Suprapubic skin (tissue), 4 donors: ENCODE measurements around the gene KIZ. TPM values are rescaled to one million over a fixed set of nuclear protein-coding genes. Genes with fewer than 3 reads are reported as not detected.

Experiments used
- DNase-seq, 2 donors: peaks; one replicate each; pipeline ENCODE4 v3.0.0-alpha.2; 2019; ENCODE audit warnings: low spot score in 2 of 2
- H3K27ac ChIP-seq: fragments of 200-600 bp; sonication (generic); one replicate; pipeline ENCODE4 v1.5.1; 2019
- H3K27me3 ChIP-seq: fragments of 200-600 bp; sonication (generic); one replicate; pipeline ENCODE4 v1.5.1; 2019
- H3K36me3 ChIP-seq: fragments of 200-600 bp; sonication (generic); one replicate; pipeline ENCODE4 v1.5.1; 2019
- H3K4me1 ChIP-seq: fragments of 200-600 bp; sonication (generic); one replicate; pipeline ENCODE4 v1.5.1; 2019
- H3K4me3 ChIP-seq: fragments of 200-600 bp; sonication (generic); one replicate; pipeline ENCODE4 v1.5.1; 2019; ENCODE audit warnings: mild to moderate bottlenecking
- H3K9me3 ChIP-seq: fragments of 200-600 bp; sonication (generic); one replicate; pipeline ENCODE4 v1.5.1; 2019
- EP300 ChIP-seq: sonication (generic); formaldehyde crosslinking; IDR thresholded peaks from one replicate; pipeline ENCODE4 v1.6.1; 2017; ENCODE audit warnings: antibody characterized with exemption
- POLR2A ChIP-seq, 2 donors: fragments of 450-650 bp; IDR thresholded peaks; one replicate each; pipeline ENCODE4 v1.6.1; 2017; ENCODE audit warnings: antibody characterized with exemption in 2 of 2, mild to moderate bottlenecking in 2 of 2, moderate library complexity in 2 of 2
- POLR2AphosphoS5 ChIP-seq, 3 donors: sonication (generic); formaldehyde crosslinking; IDR thresholded peaks; one replicate each; pipeline ENCODE4 v1.6.1; 2017; ENCODE audit warnings: antibody characterized with exemption in 3 of 3
- WGBS: methylation state at CpG from one replicate; pipeline ENCODE4 v1.1.5; 2018; 5-methylcytosine and 5-hydroxymethylcytosine counted together
- total RNA-seq, 4 donors: library from RNA; depleted of rRNA; stranded (reverse); fragments of >200 nt; gene quantifications; one replicate each; pipeline ENCODE4 v1.1.0, GENCODE V29; 2016
- TF ChIP-seq, protein P1 (sequence below), 2 donors: fragments of 200-600 bp in 1 of 2; fragments of 450-650 bp in 1 of 2; sonication (generic) in 1 of 2; IDR thresholded peaks; one replicate each; pipeline ENCODE4 v1.5.1; 2016 to 2019; ENCODE audit warnings: antibody characterized with exemption in 2 of 2, mild to moderate bottlenecking in 1 of 2, moderate library complexity in 1 of 2

KIZ gene
- total RNA-seq, 4 donors from 2014 or later, result 14.7 to 43.0 (median 34.0) TPM

DNA sequence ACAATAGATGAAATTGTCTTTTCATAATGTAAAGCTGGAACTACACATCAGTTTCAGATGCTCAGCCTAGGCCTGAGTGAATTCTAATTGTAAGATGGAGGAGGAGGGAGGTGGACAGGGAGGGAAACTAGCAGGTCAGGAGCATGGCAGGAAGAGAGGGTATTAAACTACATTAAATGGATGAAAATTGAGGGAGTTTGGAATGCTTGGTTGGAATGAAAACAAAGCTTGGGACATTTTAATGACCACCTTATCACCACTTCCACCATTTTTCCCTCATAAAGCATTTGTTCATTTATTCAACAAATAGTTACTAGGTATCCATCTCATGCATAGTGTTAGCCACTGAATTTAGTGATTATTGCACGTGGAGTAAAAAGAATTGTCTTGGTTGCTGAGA is 65.0 kb downstream of the KIZ start:
- DNase-seq, result no peak
- TF ChIP-seq POLR2A (IDR thresholded peaks at IDR 0.05) (no peak), EP300 (no peak), POLR2AphosphoS5 (IDR thresholded peaks at IDR 0.05) (no peak)
- TF ChIP-seq, protein P1, sequence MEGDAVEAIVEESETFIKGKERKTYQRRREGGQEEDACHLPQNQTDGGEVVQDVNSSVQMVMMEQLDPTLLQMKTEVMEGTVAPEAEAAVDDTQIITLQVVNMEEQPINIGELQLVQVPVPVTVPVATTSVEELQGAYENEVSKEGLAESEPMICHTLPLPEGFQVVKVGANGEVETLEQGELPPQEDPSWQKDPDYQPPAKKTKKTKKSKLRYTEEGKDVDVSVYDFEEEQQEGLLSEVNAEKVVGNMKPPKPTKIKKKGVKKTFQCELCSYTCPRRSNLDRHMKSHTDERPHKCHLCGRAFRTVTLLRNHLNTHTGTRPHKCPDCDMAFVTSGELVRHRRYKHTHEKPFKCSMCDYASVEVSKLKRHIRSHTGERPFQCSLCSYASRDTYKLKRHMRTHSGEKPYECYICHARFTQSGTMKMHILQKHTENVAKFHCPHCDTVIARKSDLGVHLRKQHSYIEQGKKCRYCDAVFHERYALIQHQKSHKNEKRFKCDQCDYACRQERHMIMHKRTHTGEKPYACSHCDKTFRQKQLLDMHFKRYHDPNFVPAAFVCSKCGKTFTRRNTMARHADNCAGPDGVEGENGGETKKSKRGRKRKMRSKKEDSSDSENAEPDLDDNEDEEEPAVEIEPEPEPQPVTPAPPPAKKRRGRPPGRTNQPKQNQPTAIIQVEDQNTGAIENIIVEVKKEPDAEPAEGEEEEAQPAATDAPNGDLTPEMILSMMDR (IDR thresholded peaks at IDR 0.05), result no peak
- H3K36me3 ChIP-seq, result no peaks in the 10 kb centered on the region
- no peaks in the 10 kb centered on the region for H3K27me3 ChIP-seq
- no peaks in the 10 kb centered on the region for H3K4me1 ChIP-seq
- no peak overlapping the region for H3K4me3 ChIP-seq
- H3K9me3 ChIP-seq, result no peaks in the 10 kb centered on the region
- no peak overlapping the region for H3K27ac ChIP-seq
- 91% methylated on average over 1 of the region's 1 CpG for WGBS

DNA sequence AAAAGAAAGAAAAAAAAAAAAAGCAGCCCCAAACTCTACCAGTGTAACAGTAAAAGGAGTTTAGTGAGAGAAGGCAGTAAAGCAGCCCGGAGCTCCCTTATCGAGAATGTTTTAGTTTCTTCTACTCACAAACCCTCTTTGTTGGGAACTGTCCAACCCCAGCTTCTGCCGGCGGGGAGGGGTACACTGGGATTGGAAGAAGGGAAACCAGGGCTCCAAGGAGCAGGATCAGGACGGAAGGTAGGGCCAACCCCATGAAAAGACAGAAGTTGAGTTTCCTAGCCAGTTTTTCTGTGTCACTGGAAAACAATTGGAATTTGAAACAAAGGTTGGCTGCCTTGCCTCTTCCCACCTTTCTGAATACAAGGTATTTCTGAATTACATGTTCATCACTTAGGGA is 66.0 kb downstream of the KIZ start:
- Histone ChIP-seq H3K27me3 (no peaks in the 10 kb centered on the region), H3K4me1 (no peaks in the 10 kb centered on the region), H3K4me3 (no peak overlapping the region), H3K36me3 (no peaks in the 10 kb centered on the region), H3K27ac (no peak overlapping the region), H3K9me3 (no peaks in the 10 kb centered on the region)
- TF ChIP-seq POLR2AphosphoS5 (IDR thresholded peaks at IDR 0.05) (no peak), EP300 (no peak), POLR2A (IDR thresholded peaks at IDR 0.05) (no peak)
- TF ChIP-seq, protein P1 (IDR thresholded peaks at IDR 0.05), result no peak
- WGBS, result 55% methylated on average over 5 of the region's 5 CpGs
- DNase-seq, result no peak

DNA sequence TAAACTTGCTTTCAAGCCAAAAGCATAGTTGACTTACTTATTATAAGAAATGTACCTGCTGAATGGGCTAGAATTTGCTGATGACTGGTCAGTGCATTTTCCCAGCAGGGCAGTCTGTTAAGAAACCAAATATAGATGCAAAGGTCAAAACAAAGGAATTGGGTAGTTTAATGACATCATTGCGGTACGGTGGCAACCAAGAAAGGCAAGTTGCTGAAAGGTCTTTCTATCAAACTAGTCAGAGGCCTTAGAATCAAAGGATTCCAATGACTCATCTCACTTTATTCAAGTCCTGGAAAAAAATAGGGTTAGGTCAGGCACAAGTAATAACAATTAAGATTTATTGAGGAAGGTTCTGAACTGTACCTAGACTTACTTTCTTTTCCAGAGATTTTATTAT is 76.4 kb downstream of the KIZ start:
- H3K36me3 ChIP-seq, result peaks cover 5% of the 10 kb centered on the region
- no peak for TF ChIP-seq POLR2AphosphoS5 (IDR thresholded peaks at IDR 0.05)
- TF ChIP-seq, protein P1 (IDR thresholded peaks at IDR 0.05), result no peak
- no peaks in the 10 kb centered on the region for H3K27me3 ChIP-seq
- H3K27ac ChIP-seq, result no peak overlapping the region
- no peak for DNase-seq
- no peaks in the 10 kb centered on the region for H3K4me1 ChIP-seq
- no peak overlapping the region for H3K4me3 ChIP-seq
- WGBS, result 84% methylated on average over 2 of the region's 2 CpGs
- H3K9me3 ChIP-seq, result no peaks in the 10 kb centered on the region

DNA sequence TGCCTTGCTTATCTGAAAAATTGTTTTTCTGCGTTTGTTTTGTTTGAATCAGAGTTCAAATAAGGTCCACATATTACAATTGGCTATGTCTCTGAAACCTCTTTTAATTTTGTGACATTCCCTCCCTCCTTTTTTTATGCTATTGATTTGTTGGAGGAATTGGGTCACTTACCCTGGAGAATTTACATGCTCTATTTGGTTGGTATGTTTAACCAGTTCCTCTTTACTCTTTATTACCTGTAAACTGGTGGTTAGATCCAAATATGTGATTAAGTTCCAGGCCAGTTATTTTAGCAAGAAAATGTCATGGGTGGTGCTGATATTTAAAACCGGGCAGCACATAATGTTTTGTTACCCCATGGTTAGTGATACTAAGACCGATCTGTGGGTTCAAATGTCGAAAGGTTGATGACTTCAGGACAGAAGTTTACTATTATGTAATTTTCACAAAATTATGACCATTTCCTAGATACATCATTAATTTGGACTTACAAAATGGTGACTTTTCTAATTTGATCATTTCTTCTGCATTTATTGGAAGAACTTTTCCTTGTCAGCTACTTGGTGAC is 77.3 kb downstream of the KIZ start:
- no peak for DNase-seq
- no peak for TF ChIP-seq POLR2A (IDR thresholded peaks at IDR 0.05)
- TF ChIP-seq EP300, result no peak
- TF ChIP-seq, protein P1 (IDR thresholded peaks at IDR 0.05), result no peak
- TF ChIP-seq POLR2AphosphoS5 (IDR thresholded peaks at IDR 0.05), result no peak
- Histone ChIP-seq H3K9me3 (no peaks in the 10 kb centered on the region), H3K27ac (no peak overlapping the region), H3K4me1 (no peaks in the 10 kb centered on the region), H3K4me3 (no peak overlapping the region), H3K36me3 (peaks cover 6% of the 10 kb centered on the region), H3K27me3 (no peaks in the 10 kb centered on the region)
- 93% methylated on average over 4 of the region's 4 CpGs for WGBS

DNA sequence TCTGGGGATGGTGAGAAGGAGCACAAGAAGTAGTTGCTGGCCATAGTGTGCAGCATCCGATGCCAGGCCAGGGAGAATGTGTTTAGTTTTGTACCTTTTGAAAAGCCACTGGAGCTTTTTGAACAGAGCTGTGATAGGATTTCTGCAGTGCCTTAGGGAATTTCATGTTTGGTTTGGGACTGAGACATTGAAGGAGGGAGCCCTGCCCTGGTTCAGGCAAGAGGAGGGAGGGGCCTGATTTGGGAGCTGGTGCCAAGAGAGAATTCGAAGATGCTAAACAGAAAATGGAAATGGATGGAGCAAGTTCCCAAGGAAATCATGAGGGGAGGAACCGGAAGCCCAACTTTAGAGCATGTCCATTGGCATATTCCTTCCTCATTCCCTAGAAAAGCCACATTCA is 80.7 kb downstream of the KIZ start:
- Histone ChIP-seq H3K4me3 (no peak overlapping the region), H3K27me3 (no peaks in the 10 kb centered on the region), H3K9me3 (no peaks in the 10 kb centered on the region), H3K36me3 (peaks cover 6% of the 10 kb centered on the region), H3K27ac (no peak overlapping the region), H3K4me1 (no peaks in the 10 kb centered on the region)
- no peak for TF ChIP-seq POLR2A (IDR thresholded peaks at IDR 0.05)
- TF ChIP-seq POLR2AphosphoS5 (IDR thresholded peaks at IDR 0.05), result no peak
- TF ChIP-seq, protein P1 (IDR thresholded peaks at IDR 0.05), result no peak
- TF ChIP-seq EP300, result no peak
- DNase-seq, result no peak
- 73% methylated on average over 3 of the region's 3 CpGs for WGBS
